ENCODE measurements around the gene HAAO.
A peak's percentile ranks its signal among the peaks of the same experiment; 100 is the strongest.

Gene HAAO

DNA sequence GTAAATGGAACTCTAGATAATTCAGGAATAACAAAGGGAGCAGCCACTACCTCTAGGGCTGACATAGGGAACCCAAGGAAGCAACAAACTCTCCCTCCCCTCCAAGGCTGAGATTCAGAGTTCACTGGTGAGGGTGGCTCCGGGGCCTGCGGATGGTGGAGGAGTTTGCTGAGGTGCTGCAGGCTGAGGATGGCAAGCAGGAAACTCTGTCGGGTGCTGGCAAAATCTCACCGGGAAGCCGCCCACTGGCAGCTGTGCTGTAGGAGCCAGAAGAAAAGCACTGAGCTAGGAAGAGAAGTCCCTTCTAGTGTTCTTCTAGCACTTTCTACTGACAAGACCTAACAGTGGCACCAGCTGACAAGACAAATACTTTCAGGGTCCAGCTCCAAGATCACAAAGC lies 12.5 kb upstream of the HAAO start:
- Histone ChIP-seq H3K27me3 (ENCODE audit: insufficient read depth, poor library complexity, severe bottlenecking) (no peaks in the 10 kb centered on the region), H3K4me3 (replicated peaks; ENCODE audit: insufficient read depth, low read length) (no peak overlapping the region), H3K27ac (replicated peaks) (peak overlapping the region; percentile 57)
- DNase-seq (ENCODE audit: low read depth in 1 of 2, low spot score in 1 of 2), result no peak
- TF ChIP-seq, protein P1, sequence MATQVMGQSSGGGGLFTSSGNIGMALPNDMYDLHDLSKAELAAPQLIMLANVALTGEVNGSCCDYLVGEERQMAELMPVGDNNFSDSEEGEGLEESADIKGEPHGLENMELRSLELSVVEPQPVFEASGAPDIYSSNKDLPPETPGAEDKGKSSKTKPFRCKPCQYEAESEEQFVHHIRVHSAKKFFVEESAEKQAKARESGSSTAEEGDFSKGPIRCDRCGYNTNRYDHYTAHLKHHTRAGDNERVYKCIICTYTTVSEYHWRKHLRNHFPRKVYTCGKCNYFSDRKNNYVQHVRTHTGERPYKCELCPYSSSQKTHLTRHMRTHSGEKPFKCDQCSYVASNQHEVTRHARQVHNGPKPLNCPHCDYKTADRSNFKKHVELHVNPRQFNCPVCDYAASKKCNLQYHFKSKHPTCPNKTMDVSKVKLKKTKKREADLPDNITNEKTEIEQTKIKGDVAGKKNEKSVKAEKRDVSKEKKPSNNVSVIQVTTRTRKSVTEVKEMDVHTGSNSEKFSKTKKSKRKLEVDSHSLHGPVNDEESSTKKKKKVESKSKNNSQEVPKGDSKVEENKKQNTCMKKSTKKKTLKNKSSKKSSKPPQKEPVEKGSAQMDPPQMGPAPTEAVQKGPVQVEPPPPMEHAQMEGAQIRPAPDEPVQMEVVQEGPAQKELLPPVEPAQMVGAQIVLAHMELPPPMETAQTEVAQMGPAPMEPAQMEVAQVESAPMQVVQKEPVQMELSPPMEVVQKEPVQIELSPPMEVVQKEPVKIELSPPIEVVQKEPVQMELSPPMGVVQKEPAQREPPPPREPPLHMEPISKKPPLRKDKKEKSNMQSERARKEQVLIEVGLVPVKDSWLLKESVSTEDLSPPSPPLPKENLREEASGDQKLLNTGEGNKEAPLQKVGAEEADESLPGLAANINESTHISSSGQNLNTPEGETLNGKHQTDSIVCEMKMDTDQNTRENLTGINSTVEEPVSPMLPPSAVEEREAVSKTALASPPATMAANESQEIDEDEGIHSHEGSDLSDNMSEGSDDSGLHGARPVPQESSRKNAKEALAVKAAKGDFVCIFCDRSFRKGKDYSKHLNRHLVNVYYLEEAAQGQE (IDR thresholded peaks at IDR 0.05; ENCODE audit: insufficient replicate concordance, low read depth), result no peak
- TF ChIP-seq GABPA (IDR thresholded peaks at IDR 0.05; ENCODE audit: low read depth) (no peak), CTCF (IDR thresholded peaks at IDR 0.05; ENCODE audit: insufficient read depth, low read length) (no peak)

- no peak overlapping the region for H3K4me3 ChIP-seq (replicated peaks; ENCODE audit: insufficient read depth, low read length)
- peak overlapping the region; percentile 57 for H3K27ac ChIP-seq (replicated peaks)
- DNase-seq (ENCODE audit: low read depth in 1 of 2, low spot score in 1 of 2), result peak; percentile 88 to 94
- no peaks in the 10 kb centered on the region for H3K27me3 ChIP-seq (ENCODE audit: insufficient read depth, poor library complexity, severe bottlenecking)
- TF ChIP-seq POLR2AphosphoS5 (IDR thresholded peaks at IDR 0.05; ENCODE audit: low read depth) (0 out of 2 replicates have a peak, but pooled peaks have one; percentile 31), CTCF (IDR thresholded peaks at IDR 0.05; ENCODE audit: insufficient read depth, low read length) (no peak), SPI1 (IDR thresholded peaks at IDR 0.05; ENCODE audit: borderline replicate concordance, low read depth) (no peak), GABPA (IDR thresholded peaks at IDR 0.05; ENCODE audit: low read depth) (no peak)
Observed at GRCh38 chr2:42804338-42804737, 12.0 kb upstream of the HAAO start.

GRCh38 chr2:42802150-42802549 lies 9.8 kb upstream of the HAAO start:
- no peak for DNase-seq (ENCODE audit: low read depth in 1 of 2, low spot score in 1 of 2)
- Histone ChIP-seq H3K27me3 (ENCODE audit: insufficient read depth, poor library complexity, severe bottlenecking) (no peaks in the 10 kb centered on the region), H3K4me3 (replicated peaks; ENCODE audit: insufficient read depth, low read length) (no peak overlapping the region), H3K27ac (replicated peaks) (no peak overlapping the region)
- TF ChIP-seq CTCF (IDR thresholded peaks at IDR 0.05; ENCODE audit: insufficient read depth, low read length) (no peak), POLR2AphosphoS5 (IDR thresholded peaks at IDR 0.05; ENCODE audit: low read depth) (no peak), SPI1 (IDR thresholded peaks at IDR 0.05; ENCODE audit: borderline replicate concordance, low read depth) (no peak), GABPA (IDR thresholded peaks at IDR 0.05; ENCODE audit: low read depth) (no peak)
- TF ChIP-seq, protein P1 (IDR thresholded peaks at IDR 0.05; ENCODE audit: insufficient replicate concordance, low read depth), result no peak

DNA sequence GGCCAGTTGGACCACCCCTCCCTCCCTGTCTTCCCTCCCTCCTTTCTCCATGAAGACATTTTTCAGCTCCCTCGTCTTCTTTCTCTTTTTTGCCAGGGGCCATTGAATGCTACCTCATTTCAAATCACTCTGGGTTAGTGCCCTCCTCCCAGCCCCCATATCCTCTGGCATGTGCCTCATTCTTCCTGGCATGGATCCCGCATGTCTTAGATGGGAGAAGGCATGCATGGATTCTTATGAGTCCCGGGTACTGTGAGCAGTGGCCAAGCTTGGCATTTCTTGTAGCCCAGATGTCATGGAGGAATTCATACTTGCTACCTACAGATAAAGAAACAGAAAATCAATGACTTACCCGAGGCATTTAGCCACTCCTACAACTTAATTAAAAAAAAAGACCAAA lies 9.0 kb upstream of the HAAO start:
- no peak overlapping the region for H3K27ac ChIP-seq (replicated peaks)
- DNase-seq (ENCODE audit: low read depth in 1 of 2, low spot score in 1 of 2), result no peak
- TF ChIP-seq, protein P1 (IDR thresholded peaks at IDR 0.05; ENCODE audit: insufficient replicate concordance, low read depth), result no peak
- TF ChIP-seq POLR2AphosphoS5 (IDR thresholded peaks at IDR 0.05; ENCODE audit: low read depth) (no peak), GABPA (IDR thresholded peaks at IDR 0.05; ENCODE audit: low read depth) (no peak), SPI1 (IDR thresholded peaks at IDR 0.05; ENCODE audit: borderline replicate concordance, low read depth) (no peak), CTCF (IDR thresholded peaks at IDR 0.05; ENCODE audit: insufficient read depth, low read length) (no peak)
- H3K27me3 ChIP-seq (ENCODE audit: insufficient read depth, poor library complexity, severe bottlenecking), result no peaks in the 10 kb centered on the region
- H3K4me3 ChIP-seq (replicated peaks; ENCODE audit: insufficient read depth, low read length), result no peak overlapping the region

All from HL-60 (cell line).